ENCODE measurements around the gene KIF26A. TPM values are rescaled to one million over a fixed set of nuclear protein-coding genes. Genes with fewer than 3 reads are reported as not detected.
A peak's percentile ranks its signal among the peaks of the same experiment; 100 is the strongest.

KIF26A gene
- polyA plus RNA-seq, 1 experiment = 0.10 TPM

GRCh38 chr14:104092931-104093365 lies 45.4 kb upstream of the KIF26A start:
- DNase-seq (ENCODE audit: low read depth) = no peak
- CTCF ChIA-PET = interaction anchor here (2.3 to 3.8 kb wide), 2 partner anchors 15 to 472 kb away, joined by 9 to 31 read pairs; no protein-coding TSS in a partner anchor
- no peak overlapping the region for H3K4me3 ChIP-seq (ENCODE audit: low read depth, low read length)
- H3K36me3 ChIP-seq (ENCODE audit: control insufficient read depth, insufficient read depth, low read length) = no peaks in the 10 kb centered on the region
- TF ChIP-seq CTCF (IDR thresholded peaks at IDR 0.05; ENCODE audit: insufficient read depth, low read depth, low read length) = no peak
- POLR2A ChIA-PET = no interaction called here
- no peaks in the 10 kb centered on the region for H3K27me3 ChIP-seq (ENCODE audit: control insufficient read depth, insufficient read depth, low read length)

- H3K36me3 ChIP-seq (ENCODE audit: control insufficient read depth, insufficient read depth, low read length) = no peaks in the 10 kb centered on the region
- CTCF ChIA-PET = interaction anchor here (0.6 to 3.8 kb wide), 7 partner anchors 11 to 547 kb away, joined by 3 to 31 read pairs (median 4); no protein-coding TSS in a partner anchor
- no peak overlapping the region for H3K4me3 ChIP-seq (ENCODE audit: low read depth, low read length)
- TF ChIP-seq CTCF (IDR thresholded peaks at IDR 0.05; ENCODE audit: insufficient read depth, low read depth, low read length) = no peak
- H3K27me3 ChIP-seq (ENCODE audit: control insufficient read depth, insufficient read depth, low read length) = no peaks in the 10 kb centered on the region
- DNase-seq (ENCODE audit: low read depth) = no peak
- POLR2A ChIA-PET = no interaction called here
These were observed 44.9 kb upstream of the KIF26A start for GRCh38 chr14:104093366-104094055.

GRCh38 chr14:104094056-104094708 lies 44.2 kb upstream of the KIF26A start:
- no peak for DNase-seq (ENCODE audit: low read depth)
- H3K36me3 ChIP-seq (ENCODE audit: control insufficient read depth, insufficient read depth, low read length) = no peaks in the 10 kb centered on the region
- POLR2A ChIA-PET = no interaction called here
- no peak for TF ChIP-seq CTCF (IDR thresholded peaks at IDR 0.05; ENCODE audit: insufficient read depth, low read depth, low read length)
- no peaks in the 10 kb centered on the region for H3K27me3 ChIP-seq (ENCODE audit: control insufficient read depth, insufficient read depth, low read length)
- no peak overlapping the region for H3K4me3 ChIP-seq (ENCODE audit: low read depth, low read length)
- CTCF ChIA-PET = interaction anchor here (0.6 to 3.8 kb wide), 8 partner anchors 10 to 546 kb away, joined by 3 to 31 read pairs (median 4); no protein-coding TSS in a partner anchor

GRCh38 chr14:104094709-104095425 lies 43.5 kb upstream of the KIF26A start:
- peak; percentile 90 for TF ChIP-seq CTCF (IDR thresholded peaks at IDR 0.05; ENCODE audit: insufficient read depth, low read depth, low read length)
- ChIA-PET CTCF (interaction anchor here (0.7 to 3.8 kb wide), 7 partner anchors 9 to 546 kb away, joined by 3 to 31 read pairs (median 4); no protein-coding TSS in a partner anchor), POLR2A (no interaction called here)
- Histone ChIP-seq H3K4me3 (ENCODE audit: low read depth, low read length) (no peak overlapping the region), H3K27me3 (ENCODE audit: control insufficient read depth, insufficient read depth, low read length) (no peaks in the 10 kb centered on the region), H3K36me3 (ENCODE audit: control insufficient read depth, insufficient read depth, low read length) (no peaks in the 10 kb centered on the region)
- DNase-seq (ENCODE audit: low read depth) = no peak
